HEK293 (cell line): Measurements from ENCODE around the gene RALGAPA2.

Experiments
- CTCF ChIP-seq: fragments of 450-650 bp; formaldehyde crosslinking; IDR thresholded peaks from 2 replicates; pipeline ENCODE4 v1.5.1; 2016; ENCODE audit warnings: missing biosample characterization, missing genetic modification characterization
- GFI1B ChIP-seq: fragments of 450-650 bp; formaldehyde crosslinking; IDR thresholded peaks from 2 replicates; pipeline ENCODE4 v1.5.1; 2016; ENCODE audit warnings: missing biosample characterization, missing genetic modification characterization
- YY1 ChIP-seq: fragments of 450-650 bp; formaldehyde crosslinking; IDR thresholded peaks from 2 replicates; pipeline ENCODE4 v1.5.1; 2018; ENCODE audit warnings: missing biosample characterization, missing genetic modification characterization
- YY2 ChIP-seq: fragments of 450-650 bp; formaldehyde crosslinking; IDR thresholded peaks from 2 replicates; pipeline ENCODE4 v1.5.1; 2016; ENCODE audit warnings: missing biosample characterization, missing genetic modification characterization
- ZFP3 ChIP-seq: fragments of 450-650 bp; formaldehyde crosslinking; IDR thresholded peaks from 2 replicates; pipeline ENCODE4 v1.5.1; 2016; ENCODE audit warnings: low read depth, missing biosample characterization, missing genetic modification characterization
- ZNF138 ChIP-seq: fragments of 450-650 bp; formaldehyde crosslinking; IDR thresholded peaks from 2 replicates; pipeline ENCODE4 v1.5.1; 2016; ENCODE audit warnings: missing biosample characterization, missing genetic modification characterization, borderline replicate concordance
- ZNF292 ChIP-seq: fragments of 450-650 bp; formaldehyde crosslinking; IDR thresholded peaks from 2 replicates; pipeline ENCODE4 v1.5.1; 2016; ENCODE audit warnings: low read depth, missing biosample characterization, missing genetic modification characterization, borderline replicate concordance
- ZNF561 ChIP-seq: fragments of 450-650 bp; IDR thresholded peaks from 2 replicates; pipeline ENCODE4 v1.5.1; 2018; ENCODE audit warnings: missing biosample characterization, missing genetic modification characterization, borderline replicate concordance
- ZNF664 ChIP-seq: fragments of 450-650 bp; formaldehyde crosslinking; IDR thresholded peaks from 2 replicates; pipeline ENCODE4 v1.5.1; 2016; ENCODE audit warnings: missing biosample characterization, missing genetic modification characterization
- ZNF768 ChIP-seq: fragments of 450-650 bp; formaldehyde crosslinking; IDR thresholded peaks from 2 replicates; pipeline ENCODE4 v1.5.1; 2018; ENCODE audit warnings: missing biosample characterization, mild to moderate bottlenecking, missing genetic modification characterization
- TF ChIP-seq, protein P1 (sequence below): fragments of 450-650 bp; formaldehyde crosslinking; IDR thresholded peaks from 2 replicates; pipeline ENCODE4 v1.5.1; 2016; ENCODE audit warnings: missing biosample characterization, missing genetic modification characterization
- TF ChIP-seq, protein P2 (sequence below): fragments of 450-650 bp; formaldehyde crosslinking; IDR thresholded peaks from 2 replicates; pipeline ENCODE4 v1.5.1; 2016; ENCODE audit warnings: missing biosample characterization, missing genetic modification characterization

DNA sequence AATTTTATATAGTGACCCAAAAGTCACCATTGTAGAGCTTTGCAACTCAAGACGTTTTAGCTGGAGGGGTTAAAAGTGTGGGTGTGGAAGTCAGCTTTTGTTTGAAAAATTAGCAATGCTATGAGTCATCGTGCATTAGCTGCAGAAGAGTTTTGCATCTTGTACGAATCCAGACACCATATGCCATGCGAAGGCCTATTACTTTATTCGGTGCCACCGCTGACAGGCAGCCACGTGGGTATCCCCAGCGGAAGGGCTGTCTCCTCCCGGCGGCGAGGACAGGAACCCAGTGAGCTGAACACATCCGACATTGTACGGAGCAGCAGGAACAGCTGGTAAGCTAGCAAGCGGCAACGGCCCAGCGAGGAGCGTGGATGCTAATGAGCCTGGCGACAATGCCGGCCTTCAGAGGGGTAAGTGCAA is 260.2 kb downstream of the RALGAPA2 start:
- TF ChIP-seq ZNF768 (tag by site-specific recombination) (no peak), CTCF (tag by site-specific recombination) (no peak), YY1 (tag by site-specific recombination) (no peak), YY2 (tag by site-specific recombination) (no peak), ZNF664 (tag by site-specific recombination) (no peak), ZNF138 (tag by site-specific recombination) (no peak), ZFP3 (tag by site-specific recombination) (no peak), ZNF561 (tag by site-specific recombination) (no peak), ZNF292 (tag by site-specific recombination) (no peak), GFI1B (tag by site-specific recombination) (no peak)
- TF ChIP-seq, protein P1, sequence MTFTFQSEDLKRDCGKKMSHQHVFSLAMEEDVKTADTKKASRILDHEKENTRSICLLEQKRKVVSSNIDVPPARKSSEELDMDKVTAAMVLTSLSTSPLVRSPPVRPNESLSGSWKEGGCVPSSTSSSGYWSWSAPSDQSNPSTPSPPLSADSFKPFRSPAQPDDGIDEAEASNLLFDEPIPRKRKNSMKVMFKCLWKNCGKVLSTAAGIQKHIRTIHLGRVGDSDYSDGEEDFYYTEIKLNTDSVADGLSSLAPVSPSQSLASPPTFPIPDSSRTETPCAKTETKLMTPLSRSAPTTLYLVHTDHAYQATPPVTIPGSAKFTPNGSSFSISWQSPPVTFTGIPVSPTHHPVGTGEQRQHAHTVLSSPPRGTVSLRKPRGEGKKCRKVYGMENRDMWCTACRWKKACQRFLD: no peak
- TF ChIP-seq, protein P2, sequence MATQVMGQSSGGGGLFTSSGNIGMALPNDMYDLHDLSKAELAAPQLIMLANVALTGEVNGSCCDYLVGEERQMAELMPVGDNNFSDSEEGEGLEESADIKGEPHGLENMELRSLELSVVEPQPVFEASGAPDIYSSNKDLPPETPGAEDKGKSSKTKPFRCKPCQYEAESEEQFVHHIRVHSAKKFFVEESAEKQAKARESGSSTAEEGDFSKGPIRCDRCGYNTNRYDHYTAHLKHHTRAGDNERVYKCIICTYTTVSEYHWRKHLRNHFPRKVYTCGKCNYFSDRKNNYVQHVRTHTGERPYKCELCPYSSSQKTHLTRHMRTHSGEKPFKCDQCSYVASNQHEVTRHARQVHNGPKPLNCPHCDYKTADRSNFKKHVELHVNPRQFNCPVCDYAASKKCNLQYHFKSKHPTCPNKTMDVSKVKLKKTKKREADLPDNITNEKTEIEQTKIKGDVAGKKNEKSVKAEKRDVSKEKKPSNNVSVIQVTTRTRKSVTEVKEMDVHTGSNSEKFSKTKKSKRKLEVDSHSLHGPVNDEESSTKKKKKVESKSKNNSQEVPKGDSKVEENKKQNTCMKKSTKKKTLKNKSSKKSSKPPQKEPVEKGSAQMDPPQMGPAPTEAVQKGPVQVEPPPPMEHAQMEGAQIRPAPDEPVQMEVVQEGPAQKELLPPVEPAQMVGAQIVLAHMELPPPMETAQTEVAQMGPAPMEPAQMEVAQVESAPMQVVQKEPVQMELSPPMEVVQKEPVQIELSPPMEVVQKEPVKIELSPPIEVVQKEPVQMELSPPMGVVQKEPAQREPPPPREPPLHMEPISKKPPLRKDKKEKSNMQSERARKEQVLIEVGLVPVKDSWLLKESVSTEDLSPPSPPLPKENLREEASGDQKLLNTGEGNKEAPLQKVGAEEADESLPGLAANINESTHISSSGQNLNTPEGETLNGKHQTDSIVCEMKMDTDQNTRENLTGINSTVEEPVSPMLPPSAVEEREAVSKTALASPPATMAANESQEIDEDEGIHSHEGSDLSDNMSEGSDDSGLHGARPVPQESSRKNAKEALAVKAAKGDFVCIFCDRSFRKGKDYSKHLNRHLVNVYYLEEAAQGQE: no peak
